Endodermal cell (in vitro differentiated cells): ENCODE measurements around the gene GTPBP1. TPM values are rescaled to one million over a fixed set of nuclear protein-coding genes. Genes with fewer than 3 reads are reported as not detected.

Experiments
- DNase-seq: peaks from one replicate; pipeline ENCODE4 v3.0.0-alpha.2; 2017
- H3K27ac ChIP-seq: 2 replicates; pipeline ENCODE4 v1.5.1; 2013; ENCODE audit warnings: mild to moderate bottlenecking, low read depth, low read length, moderate library complexity
- H3K27me3 ChIP-seq: 2 replicates; pipeline ENCODE4 v1.6.1; 2013; ENCODE audit warnings: mild to moderate bottlenecking, low read length, moderate library complexity; ENCODE audit not compliant: insufficient read depth, control insufficient read depth, poor library complexity, severe bottlenecking
- H3K36me3 ChIP-seq: 2 replicates; pipeline ENCODE4 v1.7.0; 2013; ENCODE audit warnings: mild to moderate bottlenecking, low read length, moderate library complexity; ENCODE audit not compliant: control insufficient read depth, insufficient read depth
- H3K4me1 ChIP-seq: one replicate; pipeline ENCODE4 v1.7.0; 2013; ENCODE audit warnings: low read length; ENCODE audit not compliant: control insufficient read depth, insufficient read depth
- H3K4me3 ChIP-seq: 2 replicates; pipeline ENCODE4 v1.5.1; 2013; ENCODE audit warnings: mild to moderate bottlenecking, low read length, moderate library complexity
- H3K9ac ChIP-seq: 2 replicates; pipeline ENCODE4 v1.6.1; 2013; ENCODE audit warnings: mild to moderate bottlenecking, low read length, moderate library complexity; ENCODE audit not compliant: poor library complexity, severe bottlenecking; ENCODE audit errors: extremely low read depth
- H3K9me3 ChIP-seq: 2 replicates; pipeline ENCODE4 v1.6.1; 2013; ENCODE audit warnings: mild to moderate bottlenecking, low read length, moderate library complexity; ENCODE audit not compliant: control insufficient read depth
- H3K27ac Mint-ChIP-seq: 2 replicates; pipeline ENCODE4 v1.8.0; 2020; ENCODE audit warnings: mixed read lengths
- H3K27me3 Mint-ChIP-seq: 2 replicates; pipeline ENCODE4 v1.8.0; 2021; ENCODE audit warnings: mild to moderate bottlenecking, mixed read lengths; ENCODE audit not compliant: insufficient read depth
- H3K36me3 Mint-ChIP-seq: 2 replicates; pipeline ENCODE4 v1.8.0; 2020; ENCODE audit warnings: low read depth, mixed read lengths
- H3K4me1 Mint-ChIP-seq: 2 replicates; pipeline ENCODE4 v1.8.0; 2020; ENCODE audit warnings: mixed read lengths
- H3K4me3 Mint-ChIP-seq: 2 replicates; pipeline ENCODE4 v1.8.0; 2020; ENCODE audit warnings: mild to moderate bottlenecking, moderate library complexity, mixed read lengths
- H3K9me3 Mint-ChIP-seq: 2 replicates; pipeline ENCODE4 v1.8.0; 2020; ENCODE audit warnings: mild to moderate bottlenecking, mixed read lengths
- CTCF ChIP-seq: fragments of 200-600 bp; sonication (generic); conservative IDR thresholded peaks from 2 replicates; pipeline ENCODE4 v1.5.0; 2021; ENCODE audit warnings: antibody characterized with exemption, mild to moderate bottlenecking
- WGBS, 2 experiments: methylation state at CpG; one replicate each; pipeline versions ENCODE4 v1.1.5 to v1.1.7; 2013; ENCODE audit warnings: missing lambda C conversion rate in 2 of 2, mixed read lengths in 1 of 2; ENCODE audit not compliant: insufficient coverage in 1 of 2, insufficient read length in 1 of 2; 5-methylcytosine and 5-hydroxymethylcytosine counted together
- total RNA-seq, 2 donors: library from RNA; stranded (reverse); fragmentation: NEBNext Ultra II Directional in 1 of 2; extraction: Animal tissue kit (Norgen Biotek cat#: 25700) in 1 of 2; gene quantifications; 2 replicates in 1 of 2; 3 replicates in 1 of 2; pipeline ENCODE4 v1.2.1, GENCODE V29; 2021

The GTPBP1 gene
- total RNA-seq, 2 donors from 2014 or later, result 79.0 to 86.1 TPM

GRCh38 chr22:38715852-38716251 lies 10.1 kb downstream of the GTPBP1 start:
- Histone ChIP-seq H3K4me1 (peaks cover 15% of the 10 kb centered on the region), H3K36me3 (peaks cover 56% of the 10 kb centered on the region), H3K4me3 (no peak overlapping the region), H3K27me3 (no peaks in the 10 kb centered on the region), H3K27ac (no peak overlapping the region), H3K9me3 (no peaks in the 10 kb centered on the region), H3K9ac (no peak overlapping the region)
- Mint-ChIP-seq H3K4me1 (peaks cover 36% of the 10 kb centered on the region), H3K36me3 (peaks cover 29% of the 10 kb centered on the region), H3K9me3 (no peaks in the 10 kb centered on the region), H3K4me3 (no peak overlapping the region), H3K27me3 (no peaks in the 10 kb centered on the region), H3K27ac (peak overlapping the region; percentile 15)
- 97% methylated on average over 15 of the region's 15 CpGs for WGBS, 2 experiments
- TF ChIP-seq CTCF, result no peak
- no peak for DNase-seq

DNA sequence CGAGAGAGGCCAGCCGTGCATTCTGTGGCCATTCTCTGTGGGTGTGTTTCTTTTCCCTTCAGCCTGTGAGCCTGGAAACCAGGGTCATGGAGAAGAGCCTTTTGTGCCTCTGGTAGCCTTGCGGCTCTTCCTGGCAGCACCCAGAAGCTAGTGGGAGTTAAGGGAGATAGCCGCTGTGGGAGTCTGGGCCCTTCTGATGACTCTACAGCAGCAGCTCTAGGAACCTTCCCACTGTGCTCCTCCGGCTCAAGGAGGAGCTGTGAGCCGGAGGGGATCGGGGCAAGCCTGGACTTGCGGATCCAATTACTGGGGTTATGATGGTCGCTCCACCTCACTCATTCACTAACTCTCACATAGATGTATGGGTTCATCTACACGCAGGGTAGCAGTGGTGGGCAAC lies 10.5 kb downstream of the GTPBP1 start:
- Mint-ChIP-seq H3K9me3 (no peaks in the 10 kb centered on the region), H3K27me3 (no peaks in the 10 kb centered on the region), H3K4me3 (no peak overlapping the region), H3K4me1 (peaks cover 34% of the 10 kb centered on the region), H3K27ac (peak overlapping the region; percentile 20), H3K36me3 (peaks cover 31% of the 10 kb centered on the region)
- 94 to 96% methylated on average over 7 to 10 of the region's 10 CpGs for WGBS, 2 experiments
- no peak for TF ChIP-seq CTCF
- Histone ChIP-seq H3K9me3 (no peaks in the 10 kb centered on the region), H3K36me3 (peaks cover 52% of the 10 kb centered on the region), H3K4me3 (no peak overlapping the region), H3K4me1 (peaks cover 15% of the 10 kb centered on the region), H3K27me3 (no peaks in the 10 kb centered on the region), H3K9ac (no peak overlapping the region), H3K27ac (peak overlapping the region; percentile 3)
- DNase-seq, result no peak

GRCh38 chr22:38716826-38717225 lies 11.1 kb downstream of the GTPBP1 start:
- H3K4me1 Mint-ChIP-seq, result peaks cover 34% of the 10 kb centered on the region
- H3K4me3 Mint-ChIP-seq, result no peak overlapping the region
- peak overlapping the region; percentile 20 for H3K27ac Mint-ChIP-seq
- no peak for TF ChIP-seq CTCF
- peak overlapping the region; percentile 46 for H3K27ac ChIP-seq
- H3K27me3 Mint-ChIP-seq, result no peaks in the 10 kb centered on the region
- H3K27me3 ChIP-seq, result no peaks in the 10 kb centered on the region
- WGBS, 2 experiments, result 86 to 92% methylated on average over 9 of the region's 9 CpGs
- DNase-seq, result no peak
- no peak overlapping the region for H3K9ac ChIP-seq
- no peak overlapping the region for H3K4me3 ChIP-seq
- H3K36me3 Mint-ChIP-seq, result peaks cover 35% of the 10 kb centered on the region
- H3K9me3 ChIP-seq, result no peaks in the 10 kb centered on the region
- H3K36me3 ChIP-seq, result peaks cover 55% of the 10 kb centered on the region
- H3K4me1 ChIP-seq, result peaks cover 15% of the 10 kb centered on the region
- H3K9me3 Mint-ChIP-seq, result no peaks in the 10 kb centered on the region
